NCI-H1417 treated with DMSO at 0.1 percent for 48 hours (cell line): ENCODE results near the gene SLC13A1.
A peak's percentile ranks its signal among the peaks of the same experiment; 100 is the strongest.
"Not testable (repeated sequence)": the region's sequence is repeated elsewhere in the genome, so short reads cannot be mapped to it uniquely, and the experiment has no call there.

Experiments
- DNase-seq: peaks from one replicate; lab custom pipeline; 2025; lab: John Stamatoyannopoulos, UW

The SLC13A1 gene, protein sequence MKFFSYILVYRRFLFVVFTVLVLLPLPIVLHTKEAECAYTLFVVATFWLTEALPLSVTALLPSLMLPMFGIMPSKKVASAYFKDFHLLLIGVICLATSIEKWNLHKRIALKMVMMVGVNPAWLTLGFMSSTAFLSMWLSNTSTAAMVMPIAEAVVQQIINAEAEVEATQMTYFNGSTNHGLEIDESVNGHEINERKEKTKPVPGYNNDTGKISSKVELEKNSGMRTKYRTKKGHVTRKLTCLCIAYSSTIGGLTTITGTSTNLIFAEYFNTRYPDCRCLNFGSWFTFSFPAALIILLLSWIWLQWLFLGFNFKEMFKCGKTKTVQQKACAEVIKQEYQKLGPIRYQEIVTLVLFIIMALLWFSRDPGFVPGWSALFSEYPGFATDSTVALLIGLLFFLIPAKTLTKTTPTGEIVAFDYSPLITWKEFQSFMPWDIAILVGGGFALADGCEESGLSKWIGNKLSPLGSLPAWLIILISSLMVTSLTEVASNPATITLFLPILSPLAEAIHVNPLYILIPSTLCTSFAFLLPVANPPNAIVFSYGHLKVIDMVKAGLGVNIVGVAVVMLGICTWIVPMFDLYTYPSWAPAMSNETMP

DNA sequence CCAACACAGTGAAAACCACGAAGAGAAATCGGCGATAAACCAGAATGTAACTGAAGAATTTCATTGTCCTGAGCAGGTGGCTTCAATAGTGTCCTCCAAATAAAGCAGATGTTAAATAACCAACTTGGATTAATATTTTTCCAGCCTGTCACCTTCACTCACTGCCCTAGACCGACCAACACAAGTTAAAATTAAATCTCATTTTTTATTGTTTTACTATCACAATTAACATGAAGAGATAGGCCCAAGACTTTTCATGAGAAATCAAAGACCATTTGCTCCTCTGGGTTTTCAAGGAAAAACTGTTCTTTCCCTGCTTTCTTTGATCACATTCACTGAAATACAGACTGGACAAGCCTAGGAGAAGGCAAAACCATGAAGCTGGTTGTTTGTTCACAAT lies at the start of gene SLC13A1:
Gene SLC13A1 (minus strand): TSS at position 87 of the 400 bp plus-strand sequence. CDS start 23 bp downstream, at position 64.
- no peak for DNase-seq

DNA sequence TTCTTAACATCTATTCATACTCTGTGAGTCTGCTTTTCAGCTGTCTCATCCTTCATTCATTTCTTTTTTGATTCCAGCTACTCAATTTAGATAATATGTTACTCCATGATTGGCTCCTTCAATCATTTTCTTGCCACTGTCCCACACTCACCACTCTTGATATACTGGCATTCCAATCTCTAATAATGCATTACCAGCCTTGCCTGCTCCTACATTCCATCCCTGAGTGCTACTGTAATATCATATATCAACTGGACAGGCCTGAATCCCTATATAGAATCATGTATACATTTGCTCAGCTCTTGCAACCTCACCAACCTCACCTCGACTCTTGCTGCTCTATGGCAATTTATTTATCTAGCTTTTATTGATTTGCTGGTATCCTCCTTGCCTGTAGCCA lies 45.0 kb upstream of the SLC13A1 start:
- no peak for DNase-seq

- DNase-seq = no peak
These were observed 42.8 kb upstream of the SLC13A1 start for GRCh38 chr7:123242467-123243092.

DNA sequence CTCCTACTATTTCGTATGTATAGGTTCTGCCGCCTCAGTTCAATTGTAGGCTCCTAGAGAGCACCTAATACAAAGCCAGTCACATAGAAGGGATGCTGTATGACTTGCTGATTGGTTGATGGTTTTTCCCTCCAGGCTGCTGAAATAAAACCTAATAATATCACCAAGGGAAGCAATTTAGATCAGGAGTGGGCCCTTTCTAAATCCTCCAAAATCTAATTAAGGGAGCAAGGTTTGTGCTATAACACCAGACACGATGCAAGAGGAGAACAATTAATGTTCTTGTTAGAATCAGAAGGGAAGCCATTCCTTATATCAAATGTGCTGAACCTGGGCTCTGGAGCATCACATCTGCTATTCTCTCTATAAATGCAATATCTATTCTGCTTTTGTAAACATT lies 42.0 kb upstream of the SLC13A1 start:
- DNase-seq = peak; percentile 23

- DNase-seq = no peak
These were observed 31.5 kb upstream of the SLC13A1 start for GRCh38 chr7:123231021-123232000.

DNA sequence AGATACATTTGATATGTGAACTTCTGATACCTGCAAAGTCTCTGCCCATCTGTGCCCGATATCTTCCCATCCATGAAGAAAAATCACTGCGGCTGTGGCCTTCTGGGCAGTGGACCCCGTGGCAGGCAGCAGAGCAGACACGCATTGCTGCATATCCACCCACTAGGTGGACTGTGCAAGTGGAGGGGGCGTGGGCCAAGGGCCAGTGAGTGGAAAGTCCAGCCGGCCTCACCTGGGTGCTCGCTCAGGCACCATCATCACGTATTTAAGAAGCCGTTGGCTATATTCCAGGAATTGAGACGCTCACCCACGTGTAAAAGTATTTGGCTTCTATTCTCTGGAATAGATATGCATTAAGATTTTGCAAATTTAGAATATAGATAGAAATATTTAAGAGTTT lies 30.8 kb upstream of the SLC13A1 start:
- no peak for DNase-seq

DNA sequence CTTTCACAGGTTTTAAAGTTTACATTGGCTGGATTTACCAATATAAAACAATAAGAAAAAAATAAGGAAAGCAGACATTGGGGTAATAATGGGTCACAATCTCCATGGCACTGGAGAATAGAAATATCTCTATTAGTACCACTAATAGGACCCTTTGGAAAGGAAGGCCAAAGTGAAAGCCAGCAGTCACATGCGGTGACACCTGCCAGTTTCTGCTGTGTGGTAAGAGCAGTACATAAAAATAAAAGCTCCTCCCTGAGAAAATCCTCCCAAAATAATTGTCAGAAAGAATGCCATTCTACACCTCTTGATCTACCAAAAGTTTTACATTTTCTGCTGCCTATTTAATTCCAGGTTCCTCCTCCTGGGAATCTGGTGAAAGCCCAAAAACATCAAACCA lies 30.4 kb upstream of the SLC13A1 start:
- DNase-seq = no peak

DNA sequence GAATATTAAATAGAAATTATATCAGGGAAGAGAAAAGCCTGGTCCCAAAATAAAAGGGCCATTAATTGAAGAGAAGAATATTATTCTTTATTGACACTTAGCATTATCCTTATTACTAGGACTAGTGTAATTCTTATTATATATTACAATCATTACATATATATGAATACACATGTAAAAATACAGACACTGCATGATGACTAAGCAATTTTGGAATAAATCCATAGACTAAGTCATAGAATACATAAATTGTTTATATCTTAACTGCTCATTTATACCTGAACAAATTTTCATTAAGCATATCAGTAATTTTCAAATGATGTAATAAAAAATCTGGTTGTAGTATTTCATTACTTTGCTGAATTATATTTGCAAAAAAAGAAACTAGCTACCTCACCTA lies 29.7 kb upstream of the SLC13A1 start:
- DNase-seq = no peak

GRCh38 chr7:123227666-123228065 lies 27.9 kb upstream of the SLC13A1 start:
- not testable (repeated sequence) for DNase-seq

- DNase-seq = no peak
These were observed 20.6 kb upstream of the SLC13A1 start for GRCh38 chr7:123220396-123220795.

DNA sequence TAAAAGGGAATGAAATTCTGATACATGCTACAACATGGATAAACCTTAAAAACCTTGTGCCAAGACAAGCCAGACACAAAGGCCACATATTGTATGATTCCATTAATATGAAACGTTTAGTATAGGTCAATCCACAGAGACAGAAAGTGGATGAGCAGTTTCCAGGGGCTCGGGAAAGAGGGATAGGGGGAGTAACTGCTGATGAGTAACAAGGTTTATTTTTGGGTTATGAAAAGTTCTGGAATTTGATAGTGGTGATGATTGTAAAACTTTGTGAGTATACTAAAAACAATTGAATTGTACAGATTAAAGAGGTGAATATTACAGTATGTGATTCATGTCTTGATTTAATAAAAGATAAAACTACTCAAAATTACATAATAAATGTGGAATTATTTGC lies 19.1 kb upstream of the SLC13A1 start:
- no peak for DNase-seq

DNA sequence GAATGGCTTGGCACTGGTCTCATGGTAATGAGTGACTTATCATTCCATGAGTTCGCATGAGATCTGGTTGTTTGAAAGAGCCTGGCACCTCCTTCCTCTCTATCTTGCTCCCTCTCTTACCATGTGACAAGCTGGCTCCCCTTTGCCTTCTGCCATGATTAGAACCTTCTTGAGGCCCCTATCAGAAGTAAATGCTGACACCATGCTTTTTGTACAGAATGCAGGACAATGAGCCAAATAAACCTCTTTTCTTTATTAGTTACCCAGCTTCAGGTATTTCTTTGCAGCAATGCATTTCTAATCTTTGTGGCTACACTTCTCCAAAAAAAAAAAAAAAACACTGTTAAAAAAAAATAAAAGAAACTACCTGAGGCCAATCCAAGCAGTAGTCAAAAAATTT lies 17.1 kb upstream of the SLC13A1 start:
- DNase-seq = no peak

DNA sequence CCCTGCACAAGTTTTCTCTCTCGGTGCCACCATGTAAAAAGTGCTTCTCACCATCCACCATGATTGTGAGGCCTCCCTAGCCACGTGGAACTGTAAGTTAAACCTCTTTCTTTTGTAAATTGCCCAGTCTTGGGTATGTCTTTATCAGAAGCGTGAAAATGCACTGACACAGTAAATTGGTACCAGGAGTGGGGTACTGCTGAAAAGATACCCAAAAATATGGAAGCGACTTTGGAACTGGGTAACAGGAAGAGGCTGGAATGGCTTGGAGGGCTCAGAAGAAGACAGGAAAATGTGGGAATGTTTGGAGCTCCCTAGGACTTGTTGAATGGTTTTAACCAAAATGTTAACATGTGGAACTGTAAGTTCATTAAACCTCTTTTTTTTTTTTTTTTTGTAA lies 15.6 kb upstream of the SLC13A1 start:
- DNase-seq = no peak

GRCh38 chr7:123211545-123211944 lies 11.8 kb upstream of the SLC13A1 start:
- no peak for DNase-seq

- no peak for DNase-seq
These were observed 11.2 kb upstream of the SLC13A1 start for GRCh38 chr7:123210986-123211385.

GRCh38 chr7:123209786-123210185 lies 10.0 kb upstream of the SLC13A1 start:
- no peak for DNase-seq

GRCh38 chr7:123208793-123209192 lies 9.0 kb upstream of the SLC13A1 start:
- no peak for DNase-seq

GRCh38 chr7:123204206-123204835 lies 4.6 kb upstream of the SLC13A1 start:
- no peak for DNase-seq

- no peak for DNase-seq
These were observed 2.1 kb upstream of the SLC13A1 start for GRCh38 chr7:123201901-123202300.

DNA sequence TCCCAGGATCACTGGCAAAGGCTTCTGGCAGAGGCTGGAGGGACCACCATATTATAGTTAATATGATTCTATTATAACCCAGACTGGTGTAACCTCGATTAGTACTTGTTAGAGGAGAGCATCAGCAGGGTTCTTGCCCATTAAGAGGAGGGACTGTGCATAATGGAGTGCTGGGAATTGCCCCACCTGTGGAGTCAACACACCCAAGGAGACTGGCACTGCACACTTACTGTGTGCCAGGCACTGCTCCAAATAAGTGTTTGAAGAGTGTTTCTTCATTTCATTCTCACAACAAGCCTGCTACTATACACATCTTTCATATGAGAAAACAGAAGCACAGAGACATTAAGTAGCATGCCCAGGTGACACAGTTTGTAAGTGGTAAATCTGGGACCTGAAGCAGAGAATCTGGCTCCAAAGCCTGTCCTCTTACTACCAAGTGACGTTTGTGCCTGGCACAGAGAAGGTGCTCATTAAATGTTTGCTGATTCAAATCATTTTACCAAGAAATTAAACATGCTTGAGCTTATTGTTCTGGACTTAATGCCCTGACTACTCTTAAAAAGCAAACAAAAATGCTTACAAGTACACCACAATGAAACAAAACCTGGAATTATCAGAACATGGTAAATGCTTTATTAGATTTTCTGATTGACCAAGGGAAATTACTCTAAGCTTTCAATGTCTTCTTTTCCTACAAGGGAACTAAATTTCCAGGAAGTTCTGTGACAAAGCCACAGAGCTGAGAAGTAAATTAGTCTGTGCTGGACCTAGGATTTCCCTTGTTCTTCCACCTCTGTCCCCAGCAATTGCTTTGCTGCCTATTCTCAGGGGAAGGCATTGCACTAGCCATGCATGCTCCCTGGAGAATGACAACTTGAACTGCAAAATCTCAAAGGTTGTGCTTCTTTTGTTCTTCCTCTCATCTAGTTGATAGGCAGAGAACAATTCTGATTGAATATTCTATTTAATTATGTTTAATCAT lies 809 bp downstream of the SLC13A1 start:
- DNase-seq = no peak
